GOT3 (cell line): ENCODE results near the gene RTP2.

Experiments
- DNase-seq: peaks from one replicate; lab custom pipeline; 2025; ENCODE audit warnings: mixed read lengths; lab: John Stamatoyannopoulos, UW

Gene RTP2, protein sequence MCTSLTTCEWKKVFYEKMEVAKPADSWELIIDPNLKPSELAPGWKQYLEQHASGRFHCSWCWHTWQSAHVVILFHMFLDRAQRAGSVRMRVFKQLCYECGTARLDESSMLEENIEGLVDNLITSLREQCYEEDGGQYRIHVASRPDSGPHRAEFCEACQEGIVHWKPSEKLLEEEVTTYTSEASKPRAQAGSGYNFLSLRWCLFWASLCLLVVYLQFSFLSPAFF

DNA sequence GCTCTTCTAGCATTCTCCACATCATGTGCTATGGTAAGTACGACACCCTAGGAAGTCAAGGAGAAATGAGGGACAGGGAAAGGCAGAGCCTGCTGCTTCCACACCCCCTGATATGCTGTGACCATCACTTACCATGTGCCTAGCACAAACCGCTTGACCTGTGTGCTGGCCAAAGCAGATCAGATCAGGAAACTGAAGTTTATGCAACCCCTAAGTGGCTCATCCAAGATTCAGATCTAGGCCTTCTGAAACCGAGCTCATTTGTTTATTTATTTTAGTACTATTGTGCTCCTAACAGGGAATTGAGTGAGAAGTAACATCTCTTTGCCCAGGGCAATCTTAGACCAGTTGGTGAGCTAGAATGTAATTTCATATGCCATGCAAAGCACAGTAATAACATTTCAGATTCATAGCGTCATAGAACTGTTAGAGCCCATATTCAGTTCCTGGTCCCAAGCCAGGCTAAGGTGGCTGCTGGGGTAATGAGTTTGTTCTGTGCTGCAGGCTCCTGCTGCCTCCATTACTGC, at the start of gene RTP2:
Gene RTP2 (minus strand): TSS at position 51 of the 527 bp plus-strand sequence. CDS start 429 bp downstream, outside the sequence.
- DNase-seq: no peak

DNA sequence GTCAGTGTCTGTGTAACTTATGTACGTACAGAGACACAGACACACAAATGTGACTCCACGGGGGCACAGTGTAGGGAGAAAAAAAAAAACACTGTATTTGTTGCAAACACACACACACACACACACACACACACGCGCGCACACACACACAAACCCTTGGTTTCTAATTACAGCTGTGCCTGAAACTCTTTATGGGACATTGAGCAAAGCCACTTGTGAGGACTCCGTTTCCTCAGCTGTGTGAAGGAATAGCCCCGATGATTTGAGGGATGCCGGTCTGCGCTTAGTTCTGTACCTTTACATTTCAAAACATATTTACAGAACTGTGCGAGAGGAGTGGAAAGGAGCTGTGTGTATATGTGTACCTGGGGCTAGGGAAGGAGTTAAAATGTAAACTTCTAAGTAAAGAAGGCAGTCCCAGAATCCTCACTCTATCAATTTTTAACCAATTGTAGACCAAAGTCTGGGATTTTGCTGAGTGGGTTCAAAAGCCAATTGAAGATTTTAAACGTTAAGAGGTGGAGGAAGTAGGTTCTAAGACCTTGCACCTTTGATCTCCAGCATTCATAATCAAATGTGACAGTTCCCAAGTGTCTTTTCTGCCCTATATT, 48.3 kb upstream of the RTP2 start:
- DNase-seq: no peak

DNA sequence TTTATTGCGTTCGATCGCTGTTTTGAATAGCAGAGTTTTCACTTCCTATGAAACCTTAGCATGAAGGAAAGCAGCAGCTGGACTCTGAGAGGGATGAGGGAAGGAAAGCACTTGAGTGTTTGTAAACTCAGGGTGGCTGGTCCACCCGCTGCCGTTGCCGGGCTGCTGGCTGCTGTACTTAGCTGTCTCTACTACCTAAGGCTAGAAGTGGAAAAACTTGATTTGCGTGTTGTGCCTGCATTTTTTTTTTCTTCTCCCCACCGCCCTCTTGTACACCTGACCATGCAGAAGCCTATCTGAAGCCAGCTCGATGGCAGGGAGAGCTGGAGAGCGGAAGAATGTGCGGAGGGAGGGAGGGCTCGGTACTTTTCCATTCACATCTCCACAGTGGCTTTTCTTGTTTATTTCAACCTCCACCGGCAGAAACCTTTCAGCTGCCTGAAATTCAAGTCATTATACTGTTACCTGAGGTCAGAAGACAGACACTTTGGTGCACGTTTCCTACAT, 47.7 kb upstream of the RTP2 start:
- no peak for DNase-seq

DNA sequence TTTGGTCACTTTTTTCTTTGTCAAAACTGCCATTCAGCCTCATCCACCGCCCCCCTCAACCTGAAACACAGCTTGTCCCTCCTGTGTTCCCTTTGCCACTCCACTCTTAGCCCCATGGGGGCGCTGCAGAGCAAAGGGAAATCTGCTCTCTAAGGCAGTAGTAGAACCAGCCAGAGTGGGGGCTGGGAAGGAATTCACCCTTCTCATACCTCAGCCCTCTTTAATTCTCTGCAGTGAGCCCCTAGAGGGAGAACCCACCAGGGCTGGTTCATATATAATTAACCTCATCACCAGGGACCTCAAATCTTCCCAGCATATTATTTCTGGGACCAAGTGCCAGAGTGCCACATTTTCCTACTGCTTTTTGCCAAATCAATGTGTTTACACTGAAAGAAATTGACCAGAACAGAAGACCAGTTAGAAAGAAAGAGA, 45.7 kb upstream of the RTP2 start:
- peak; percentile 50 for DNase-seq

DNA sequence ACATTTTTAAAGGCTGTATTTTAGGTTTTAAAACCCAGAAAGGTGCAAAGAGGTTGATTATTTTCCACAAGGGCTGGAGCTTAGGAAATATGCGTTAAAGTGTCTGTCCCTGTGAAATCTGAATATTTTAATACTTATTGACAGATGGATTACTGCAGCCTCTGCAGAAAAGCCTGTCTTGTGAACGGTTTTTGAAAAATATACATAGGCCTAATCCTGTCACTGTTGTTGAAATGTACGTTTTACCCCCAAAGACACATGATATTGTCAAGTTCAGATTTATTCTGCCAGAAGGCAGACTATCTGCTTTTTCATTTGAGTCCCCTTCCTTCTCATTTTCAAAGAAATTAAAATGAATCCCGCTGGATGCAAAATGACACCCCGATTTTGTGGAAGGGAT, 45.1 kb upstream of the RTP2 start:
- DNase-seq: no peak

DNA sequence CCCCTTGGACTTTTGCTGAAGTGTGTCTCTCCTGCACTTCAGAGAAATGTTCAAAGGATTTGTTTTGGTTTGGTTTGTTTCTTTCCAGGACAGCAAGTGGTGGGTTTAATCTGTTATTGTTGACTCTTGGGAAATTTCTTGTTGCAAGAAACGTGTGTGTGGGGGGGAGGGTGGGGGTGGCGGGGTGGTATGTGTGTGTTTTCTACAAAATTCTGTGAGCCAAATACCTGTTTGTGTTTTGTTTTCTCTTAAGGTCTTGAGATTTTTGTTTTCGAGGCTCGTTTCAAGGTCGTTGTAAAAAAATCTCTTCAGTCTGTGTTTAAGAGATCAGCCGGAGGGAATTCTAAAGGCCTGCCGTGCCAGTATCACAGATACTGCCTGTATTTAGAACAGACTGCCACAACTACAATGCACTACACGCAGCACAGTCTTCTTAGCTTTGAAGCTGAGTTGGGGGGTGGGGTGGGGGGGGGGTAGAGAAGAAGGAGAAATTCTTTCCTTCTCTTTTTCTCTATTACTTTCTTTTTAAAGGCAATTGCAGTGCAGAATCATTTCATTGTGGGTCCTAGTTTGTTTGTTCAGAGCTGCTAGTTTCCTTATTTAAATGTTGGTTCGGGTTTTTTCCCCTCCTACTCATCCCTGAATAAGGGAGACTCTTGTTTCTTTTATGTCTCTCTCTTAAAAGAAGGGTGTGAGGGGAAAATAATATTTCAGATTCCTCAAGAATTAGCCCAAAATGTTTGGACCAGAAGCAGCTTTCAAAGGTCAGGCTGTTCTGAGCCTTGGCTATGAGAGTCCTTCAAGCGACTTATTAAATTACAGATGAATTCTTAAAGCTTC, 44.3 kb upstream of the RTP2 start:
- DNase-seq: no peak

DNA sequence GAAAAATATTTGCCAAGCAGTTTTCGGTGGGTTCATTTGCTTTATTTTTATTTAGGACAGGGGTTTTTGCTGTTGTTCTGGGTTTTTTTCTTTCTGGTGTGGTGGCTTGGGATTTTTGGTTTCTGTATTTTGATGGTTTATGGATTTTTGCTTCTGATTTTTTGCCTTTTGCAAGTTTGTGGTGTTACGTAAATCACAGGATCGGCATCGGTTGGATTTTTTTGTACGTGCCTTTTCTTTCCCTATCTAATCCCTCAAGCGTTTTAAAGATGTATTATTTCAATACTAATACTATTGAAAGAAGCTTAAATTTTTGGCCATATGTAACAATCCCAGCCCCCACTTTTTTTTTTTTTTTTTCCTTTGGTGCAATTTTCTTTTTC, 43.7 kb upstream of the RTP2 start:
- DNase-seq: no peak

DNA sequence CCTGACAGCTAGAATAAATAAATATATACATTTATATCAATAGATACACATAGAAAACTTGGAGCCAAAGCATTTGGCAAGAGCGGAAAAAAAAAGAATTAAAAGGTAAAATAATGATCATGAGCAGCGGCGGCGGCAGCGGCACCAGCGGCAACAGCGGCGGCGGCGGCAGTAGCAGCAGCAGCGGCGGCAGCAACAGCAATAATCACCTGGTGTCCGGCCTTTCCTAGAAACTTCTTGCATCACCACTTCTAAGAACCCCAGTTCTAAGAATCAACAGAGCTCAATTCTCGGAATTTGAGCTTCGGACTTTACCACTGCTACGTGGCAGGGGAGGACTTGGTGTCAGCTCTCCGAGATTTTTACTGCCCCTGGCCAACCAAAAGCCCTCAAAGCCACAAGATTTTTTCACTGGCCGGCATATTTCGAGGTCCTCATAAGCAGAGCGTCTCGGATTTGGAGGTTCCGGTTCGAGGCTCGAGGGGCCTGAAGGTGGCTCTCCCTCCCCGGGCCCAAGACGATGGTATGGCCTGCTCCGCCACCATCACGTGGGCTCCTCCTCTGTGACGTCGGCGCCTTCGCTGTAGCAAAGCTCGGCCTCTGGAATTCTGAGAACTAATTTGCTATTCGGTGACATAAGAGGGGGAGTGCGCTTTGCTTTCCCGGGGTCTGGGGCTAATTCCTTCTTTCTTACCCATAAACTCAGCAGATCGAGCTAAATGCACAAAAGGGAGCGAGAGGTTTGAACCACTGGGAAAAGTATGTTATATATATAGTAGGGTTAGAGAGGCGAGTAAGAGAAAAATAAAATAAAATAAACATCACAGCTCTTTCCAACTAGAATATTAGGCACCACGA, 43.1 kb upstream of the RTP2 start, which contains the start of gene BCL6:
Gene BCL6 (minus strand): TSS at position 268 of the 858 bp plus-strand sequence. CDS start 11,775 bp downstream, outside the sequence.
- peak; percentile 89 for DNase-seq

DNA sequence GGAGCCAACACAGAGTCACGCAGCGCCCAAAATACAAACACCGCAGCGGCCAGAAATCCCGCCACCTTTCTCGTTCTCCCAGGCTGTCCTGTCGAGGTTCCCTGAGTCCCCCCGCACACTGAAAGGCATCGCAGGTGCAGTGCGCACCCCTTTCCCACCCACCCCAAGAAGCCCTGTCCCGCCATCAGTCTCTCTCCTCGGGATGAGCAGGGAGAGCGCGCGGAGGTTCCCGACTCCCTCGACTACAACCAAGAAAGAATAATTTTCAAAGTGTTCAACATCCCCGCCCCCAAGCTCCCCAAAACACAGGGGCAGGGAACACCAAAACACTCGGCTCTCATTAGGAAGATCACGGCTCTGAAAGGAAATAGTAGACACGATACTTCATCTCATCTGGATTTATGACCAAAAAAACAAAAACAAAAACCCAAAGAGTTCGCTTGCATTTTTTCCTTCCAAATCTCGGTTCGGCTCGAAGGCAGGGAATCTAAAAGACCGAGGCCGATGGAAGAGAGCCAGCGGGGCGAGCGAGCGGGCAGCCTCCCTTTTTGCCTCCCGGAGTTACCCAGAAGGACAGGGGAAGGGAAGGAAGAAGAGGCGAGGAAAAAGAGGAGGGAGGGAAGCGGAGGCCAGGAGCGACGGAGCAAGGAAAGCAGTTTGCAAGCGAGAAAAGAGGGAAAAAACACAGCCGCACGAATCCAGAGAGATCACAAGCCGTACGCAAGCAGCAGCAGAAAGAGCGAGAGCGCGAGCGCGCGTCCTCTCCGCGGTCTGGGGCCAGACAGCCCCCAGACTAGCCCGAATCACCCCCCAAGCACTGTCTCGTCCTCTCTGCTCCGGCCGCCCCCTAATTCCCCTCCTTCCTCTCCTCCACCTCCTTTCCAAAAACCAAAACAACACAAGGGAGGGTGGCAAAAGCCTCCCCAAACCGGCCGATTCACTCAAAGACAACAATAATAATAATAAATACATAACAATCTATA, 42.1 kb upstream of the RTP2 start:
- no peak for DNase-seq

DNA sequence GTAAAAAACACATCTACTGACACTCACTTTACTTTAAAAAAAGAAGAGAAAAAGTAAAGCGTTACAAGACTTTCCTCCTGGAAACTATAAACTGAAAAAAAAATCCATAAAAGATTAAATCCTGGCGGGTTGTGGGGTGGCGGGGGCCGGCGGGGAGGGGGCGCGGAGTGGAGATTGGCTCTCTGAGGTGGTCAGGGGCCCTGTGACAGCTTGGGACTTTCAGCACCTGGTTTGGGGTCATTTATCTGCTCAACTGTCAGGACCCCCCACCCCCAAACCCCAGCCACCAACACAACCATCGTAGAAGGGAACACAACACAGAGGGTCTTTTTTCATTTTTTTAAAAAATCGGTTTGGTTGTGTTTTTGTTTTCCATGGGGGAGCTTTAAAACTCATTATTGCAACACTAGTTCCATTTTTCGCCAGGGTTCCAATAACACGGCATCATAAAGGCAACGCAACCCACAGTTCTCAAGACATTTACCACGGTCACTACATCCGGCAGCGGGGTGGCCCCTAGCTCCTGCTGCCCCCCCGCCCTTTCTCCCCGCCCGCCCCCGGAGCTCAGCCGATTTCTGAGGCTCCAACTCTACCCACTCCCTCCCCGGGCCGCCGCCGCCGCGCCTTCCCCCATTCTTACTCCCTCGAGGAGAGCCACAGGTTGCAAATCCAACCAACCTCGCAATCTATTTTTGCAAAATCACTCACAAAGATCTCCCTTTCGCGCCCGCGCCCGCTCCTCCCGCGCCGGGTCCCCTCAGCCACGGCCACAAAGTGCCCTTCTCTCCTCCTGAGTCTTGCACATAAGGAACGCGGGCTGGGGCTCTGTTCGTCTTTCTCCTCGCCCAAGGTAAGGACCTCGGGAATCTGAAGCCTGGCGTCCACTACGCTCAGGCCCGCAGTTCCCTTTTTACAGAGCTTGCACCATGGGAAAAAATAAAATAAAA, 41.1 kb upstream of the RTP2 start:
- DNase-seq: no peak

DNA sequence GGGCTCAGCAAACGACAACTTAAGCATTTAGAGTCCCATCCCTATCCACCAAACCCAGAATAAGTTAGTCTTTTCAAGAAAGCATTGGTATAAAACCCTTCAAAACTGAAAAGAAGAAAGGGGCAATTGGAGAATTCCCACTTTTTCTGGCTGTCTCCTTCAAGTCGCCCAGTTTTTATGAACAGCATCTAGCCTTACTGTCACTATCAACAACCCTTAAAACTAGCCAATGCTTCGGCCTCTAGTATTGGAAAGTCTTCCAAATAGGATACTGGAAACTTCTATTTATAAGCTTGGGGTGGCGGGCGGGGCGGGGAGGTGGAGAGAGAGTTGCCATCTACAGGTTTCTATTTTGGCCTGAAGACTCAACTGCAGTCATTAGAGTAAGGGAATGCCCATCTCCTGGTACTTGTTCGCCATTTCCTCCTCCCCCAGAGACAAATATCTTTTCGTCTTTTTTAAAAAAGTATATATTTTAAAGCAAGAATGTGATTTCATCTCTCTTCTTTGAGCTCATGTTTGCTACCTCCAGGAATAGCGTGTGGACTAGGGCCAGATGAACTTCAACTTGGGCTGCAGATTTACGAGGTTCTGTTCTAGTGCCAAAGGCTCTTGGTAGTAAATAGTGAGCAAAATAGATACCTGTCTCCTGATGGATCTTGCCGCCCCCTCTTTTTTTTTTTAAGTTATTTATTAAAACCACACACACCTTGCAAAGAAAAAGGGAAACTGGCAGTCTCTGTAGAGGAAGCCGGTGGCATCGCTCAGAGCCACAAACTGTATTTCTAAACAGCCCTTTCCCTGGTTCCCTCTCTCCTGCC, 40.2 kb upstream of the RTP2 start:
- no peak for DNase-seq

DNA sequence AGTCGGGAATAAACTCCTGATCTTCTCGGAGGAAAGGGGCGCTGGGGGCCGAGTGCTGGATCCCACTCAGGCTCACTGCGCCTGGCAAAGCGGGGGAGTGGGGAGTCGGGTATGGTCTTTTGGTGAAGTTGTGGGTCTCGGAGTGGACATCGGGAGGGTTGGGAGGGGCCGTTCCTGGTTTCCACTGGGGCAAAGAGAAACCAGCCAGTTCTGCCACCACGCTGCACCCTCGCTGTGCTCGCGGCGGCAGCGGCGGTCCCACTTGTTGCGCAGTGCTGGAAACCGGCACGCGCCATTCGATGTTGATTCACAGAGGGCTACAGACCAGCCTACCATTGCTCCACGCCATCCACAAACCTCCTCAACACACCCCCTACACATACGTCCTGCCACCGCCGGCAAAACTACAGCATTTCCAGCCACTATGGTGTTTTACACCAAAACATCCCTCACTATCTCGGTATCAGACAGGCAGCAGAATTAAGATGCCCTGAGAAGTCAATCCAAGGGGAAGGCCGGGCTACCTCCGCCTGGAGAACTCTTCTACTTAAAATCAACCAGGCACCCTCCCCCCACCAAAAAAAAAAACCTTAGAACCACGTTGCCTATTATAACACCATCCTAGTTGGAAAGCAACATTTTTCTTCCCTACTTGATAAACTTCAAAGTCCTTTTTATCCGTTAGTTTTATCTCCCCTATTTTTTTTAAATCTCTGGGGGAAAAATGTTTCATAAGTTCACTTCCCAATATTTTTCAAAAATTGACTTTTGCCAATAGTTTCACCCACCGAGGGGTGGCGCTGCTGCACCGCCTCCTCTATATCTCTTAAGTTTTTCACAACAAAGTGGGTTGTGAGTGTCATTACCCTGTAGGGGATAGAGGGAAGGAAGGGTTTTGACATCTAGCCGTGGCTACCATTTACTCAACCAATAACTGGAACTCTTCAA, 39.3 kb upstream of the RTP2 start:
- DNase-seq: peak; percentile 26

DNA sequence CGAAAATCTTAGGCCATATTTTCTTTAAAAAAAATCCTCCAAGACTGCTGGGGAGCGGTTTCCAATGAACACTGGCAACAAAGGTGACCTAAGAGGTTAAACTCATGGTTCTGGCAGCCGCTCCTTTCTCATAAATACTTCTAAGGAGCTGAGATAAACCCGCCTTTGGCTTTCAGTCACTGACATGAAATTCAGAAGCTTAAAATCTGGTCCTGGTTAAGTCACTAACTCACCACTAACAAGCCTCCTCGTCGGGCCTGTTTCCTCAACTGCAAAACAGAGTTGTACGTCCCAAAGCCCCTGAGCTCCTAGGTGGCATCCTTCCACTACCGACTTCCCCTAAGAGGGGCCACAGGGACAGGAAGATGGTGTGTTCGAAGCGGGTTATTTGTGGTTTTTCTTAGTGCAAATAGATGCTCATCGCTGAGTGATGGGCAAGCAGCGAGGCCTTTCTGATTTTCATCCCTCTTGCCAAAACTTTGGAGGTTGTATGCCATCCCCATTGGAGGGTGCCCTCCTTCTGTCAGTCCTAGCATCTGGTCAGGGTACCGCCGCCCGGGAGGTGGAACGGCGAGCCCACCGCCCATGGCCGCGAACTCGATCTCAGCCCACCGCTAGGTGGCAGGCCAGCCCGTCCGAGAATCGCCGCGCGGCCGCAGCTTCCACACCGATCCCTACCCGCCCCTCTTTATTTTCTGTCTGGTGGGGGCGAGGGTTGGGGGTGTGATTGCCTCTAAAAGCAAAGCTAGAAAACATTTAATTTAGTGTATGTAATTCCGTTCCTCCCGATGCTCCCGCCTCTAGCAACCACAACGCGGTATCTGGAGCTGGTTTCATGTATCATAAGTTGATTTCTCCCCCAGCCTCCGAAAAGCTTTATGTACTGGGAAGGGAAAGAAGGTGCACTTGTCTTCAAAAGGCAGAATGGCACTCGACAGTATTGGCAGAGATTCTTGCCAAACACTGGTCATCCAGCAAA, 38.4 kb upstream of the RTP2 start:
- peak; percentile 41 for DNase-seq

DNA sequence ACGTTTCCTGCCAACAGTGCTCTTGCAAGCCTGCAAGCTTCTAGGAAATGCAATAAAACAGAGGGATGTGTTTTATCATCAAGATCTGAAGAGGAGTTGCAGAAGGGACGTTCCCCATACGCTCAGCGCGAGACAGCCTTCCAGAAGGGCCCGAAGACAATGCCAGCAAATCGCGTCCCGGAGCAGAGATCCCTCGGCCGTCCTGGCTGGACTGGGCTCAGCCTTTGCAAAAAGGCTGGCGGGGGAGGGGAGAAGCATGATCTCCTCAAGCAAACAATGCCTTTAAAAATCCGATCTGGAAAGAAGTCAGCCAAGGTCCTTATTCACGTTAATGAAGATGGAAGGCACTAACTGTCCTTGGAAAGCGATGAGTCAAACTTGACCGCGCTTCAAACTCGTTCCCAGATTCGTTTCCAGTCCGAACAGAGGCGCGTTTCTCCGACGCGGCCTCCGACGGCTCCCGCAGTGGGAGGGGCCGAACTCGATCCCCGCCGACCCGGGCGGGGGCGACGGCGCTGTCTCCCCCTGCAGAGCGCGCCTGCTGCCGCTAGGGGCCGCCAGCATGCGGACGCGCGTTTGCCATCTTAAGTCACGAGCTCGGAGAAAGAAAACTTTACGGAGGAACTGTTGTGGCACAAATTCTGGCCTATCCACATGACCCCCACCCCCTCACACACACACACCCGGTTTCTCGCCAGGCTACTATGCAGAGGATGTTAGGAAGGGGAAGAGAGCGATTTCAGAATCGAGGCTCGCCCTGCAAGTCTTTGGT, 37.4 kb upstream of the RTP2 start:
- DNase-seq: peak; percentile 79

DNA sequence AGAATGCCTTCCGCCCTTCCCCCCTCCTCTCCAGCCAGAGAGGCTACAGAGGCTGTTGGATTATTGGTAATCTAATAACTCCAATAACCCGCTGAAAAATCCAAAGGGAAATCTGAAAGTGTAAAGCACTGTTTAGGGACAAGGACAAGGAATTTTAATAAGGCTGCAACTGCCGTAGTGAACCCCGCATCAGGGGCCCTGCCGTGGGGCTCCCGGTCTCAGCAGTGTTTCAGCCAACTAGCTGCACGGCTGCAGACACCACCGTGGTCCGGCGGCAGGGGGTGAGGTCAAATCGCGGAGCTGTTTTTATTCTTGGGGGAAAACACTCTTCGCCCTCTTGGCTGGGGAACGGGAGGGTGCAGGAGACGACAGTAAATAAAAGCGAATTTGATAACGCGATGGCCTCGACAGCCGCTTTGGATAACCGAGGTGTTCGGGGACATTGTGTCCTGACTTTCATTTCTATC, 36.8 kb upstream of the RTP2 start:
- no peak for DNase-seq
